SK-N-MC (cell line): ENCODE results near the gene MOV10L1.
"Not testable (repeated sequence)": the region's sequence is repeated elsewhere in the genome, so short reads cannot be mapped to it uniquely, and the experiment has no call there.

Experiments used
- EZH2 ChIP-seq: fragments of 200-600 bp; sonication (generic); IDR thresholded peaks from one replicate; pipeline ENCODE4 v1.6.1; 2017; ENCODE audit warnings: antibody characterized with exemption
- FOXP2 ChIP-seq: optimal IDR thresholded peaks from 2 replicates; pipeline ENCODE3; 2011; ENCODE audit warnings: mild to moderate bottlenecking, moderate library complexity; ENCODE audit not compliant: insufficient read depth; ENCODE audit errors: extremely low read length, control extremely low read depth
- POLR2AphosphoS5 ChIP-seq: IDR thresholded peaks from 2 replicates; pipeline ENCODE4 v1.6.1; 2012; ENCODE audit warnings: mild to moderate bottlenecking, low read depth, low read length, borderline replicate concordance

- TF ChIP-seq EZH2, POLR2AphosphoS5, FOXP2: not testable (repeated sequence)
Observed at GRCh38 chr22:50204998-50205397, 115.2 kb downstream of the MOV10L1 start.
